Activated CD8-positive, alpha-beta memory T cell treated with anti-CD3 and anti-CD28 coated beads for 36 hours (primary cell): ENCODE data around the gene ADGRB2. TPM values are rescaled to one million over a fixed set of nuclear protein-coding genes. Genes with fewer than 3 reads are reported as not detected.

ENCODE experiments used
- CTCF ChIA-PET: fragments of 350-600 bp; sonication (Branson Sonifier 250); formaldehyde crosslinking; loops from one replicate; lab custom pipeline; 2021; ENCODE audit warnings: antibody characterized with exemption; lab: Charles Lee
- POLR2A ChIA-PET: fragments of 350-600 bp; sonication (Branson Sonifier 250); formaldehyde crosslinking; loops from one replicate; lab custom pipeline; 2021; ENCODE audit warnings: antibody characterized with exemption; lab: Charles Lee
- total RNA-seq, 2 experiments: library from RNA; stranded (reverse); gene quantifications; one replicate each; pipeline ENCODE4 v1.2.3, GENCODE V29; 2021

ADGRB2 gene
- total RNA-seq, 2 experiments from 2014 or later: 0.13 to 0.32 TPM

GRCh38 chr1:31745096-31745945 lies 18.8 kb downstream of the ADGRB2 start:
- POLR2A ChIA-PET: interaction anchor here (0.6 kb wide), 1 partner anchor 761 kb away, joined by 3 read pairs; no protein-coding TSS in a partner anchor
- CTCF ChIA-PET: interaction anchor here (0.6 to 2.4 kb wide), 11 partner anchors 13 to 580 kb away, joined by 3 to 21 read pairs (median 4); partner anchors contain the start of gene COL16A1

GRCh38 chr1:31744165-31744888 lies 19.8 kb downstream of the ADGRB2 start:
- ChIA-PET POLR2A (no interaction called here), CTCF (interaction anchor here (2.0 to 2.4 kb wide), 3 partner anchors 40 to 79 kb away, joined by 11 to 21 read pairs (median 20); partner anchors contain the start of gene COL16A1)

GRCh38 chr1:31742462-31743212 lies 21.5 kb downstream of the ADGRB2 start:
- POLR2A ChIA-PET: no interaction called here

GRCh38 chr1:31739346-31739745 lies 24.8 kb downstream of the ADGRB2 start:
- POLR2A ChIA-PET: no interaction called here

More at GRCh38 chr1:31742462-31743212, 21.5 kb downstream of the ADGRB2 start:
- CTCF ChIA-PET: no interaction called here

GRCh38 chr1:31736675-31737074 lies 27.5 kb downstream of the ADGRB2 start:
- POLR2A ChIA-PET: no interaction called here
- CTCF ChIA-PET: no interaction called here

More at GRCh38 chr1:31739346-31739745, 24.8 kb downstream of the ADGRB2 start:
- CTCF ChIA-PET: interaction anchor here (1.1 kb wide), 1 partner anchor 69 kb away, joined by 3 read pairs; no protein-coding TSS in a partner anchor

- CTCF ChIA-PET: interaction anchor here (1.3 kb wide), 1 partner anchor 22 kb away, joined by 3 read pairs; no protein-coding TSS in a partner anchor
Measured at GRCh38 chr1:31735571-31735970, 28.6 kb downstream of the ADGRB2 start.

GRCh38 chr1:31734582-31735107 lies 29.5 kb downstream of the ADGRB2 start:
- POLR2A ChIA-PET: interaction anchor here (0.6 kb wide), 1 partner anchor 587 kb away, joined by 3 read pairs; no protein-coding TSS in a partner anchor

More at GRCh38 chr1:31735571-31735970, 28.6 kb downstream of the ADGRB2 start:
- POLR2A ChIA-PET: no interaction called here

GRCh38 chr1:31733389-31734219 lies 30.5 kb downstream of the ADGRB2 start:
- ChIA-PET CTCF (interaction anchor here (0.6 to 1.2 kb wide), 2 partner anchors 69 to 116 kb away, joined by 3 to 4 read pairs; no protein-coding TSS in a partner anchor), POLR2A (interaction anchor here (0.6 kb wide), 1 partner anchor 588 kb away, joined by 3 read pairs; no protein-coding TSS in a partner anchor)

More at GRCh38 chr1:31734582-31735107, 29.5 kb downstream of the ADGRB2 start:
- CTCF ChIA-PET: interaction anchor here (0.6 kb wide), 1 partner anchor 117 kb away, joined by 3 read pairs; no protein-coding TSS in a partner anchor

- CTCF ChIA-PET: interaction anchor here (1.2 kb wide), 1 partner anchor 69 kb away, joined by 4 read pairs; no protein-coding TSS in a partner anchor
- POLR2A ChIA-PET: no interaction called here
Measured at GRCh38 chr1:31732751-31733289, 31.3 kb downstream of the ADGRB2 start.

- ChIA-PET CTCF (no interaction called here), POLR2A (no interaction called here)
Measured at GRCh38 chr1:31732343-31732742, 31.8 kb downstream of the ADGRB2 start.

GRCh38 chr1:31731049-31731565 lies 33.0 kb downstream of the ADGRB2 start:
- CTCF ChIA-PET: no interaction called here

GRCh38 chr1:31730336-31731048 lies 33.6 kb downstream of the ADGRB2 start:
- ChIA-PET POLR2A (no interaction called here), CTCF (no interaction called here)

More at GRCh38 chr1:31731049-31731565, 33.0 kb downstream of the ADGRB2 start:
- POLR2A ChIA-PET: no interaction called here

GRCh38 chr1:31727849-31728248 lies 36.3 kb downstream of the ADGRB2 start:
- ChIA-PET POLR2A (no interaction called here), CTCF (no interaction called here)

GRCh38 chr1:31727195-31727594 lies 36.9 kb downstream of the ADGRB2 start:
- POLR2A ChIA-PET: no interaction called here
- CTCF ChIA-PET: interaction anchor here (1.3 kb wide), 1 partner anchor 66 kb away, joined by 4 read pairs; no protein-coding TSS in a partner anchor

GRCh38 chr1:31726715-31727114 lies 37.4 kb downstream of the ADGRB2 start:
- CTCF ChIA-PET: interaction anchor here (1.3 kb wide), 1 partner anchor 65 kb away, joined by 4 read pairs; no protein-coding TSS in a partner anchor
- POLR2A ChIA-PET: no interaction called here
